Choroid plexus epithelial cell (primary cell): ENCODE results near the gene PLXND1.

Source experiments
- DNase-seq: peaks from one replicate; pipeline ENCODE4 v3.0.0-alpha.2; 2010; ENCODE audit warnings: low read depth
- H3K4me3 ChIP-seq: 2 replicates; pipeline ENCODE4 v1.5.1; 2011; ENCODE audit warnings: low read depth, mild to moderate bottlenecking, control low read depth, low read length, moderate library complexity
- CTCF ChIP-seq: conservative IDR thresholded peaks from 2 replicates; pipeline ENCODE4 v1.5.1; 2011; ENCODE audit warnings: low read depth, mild to moderate bottlenecking, control low read depth, inconsistent platforms, low read length, moderate library complexity

PLXND1 gene

GRCh38 chr3:129563332-129563731 lies 43.1 kb downstream of the PLXND1 start:
- no peak for DNase-seq
- no peak overlapping the region for H3K4me3 ChIP-seq
- no peak for TF ChIP-seq CTCF

- TF ChIP-seq CTCF, result no peak
- H3K4me3 ChIP-seq, result no peak overlapping the region
- DNase-seq, result no peak
Observed at GRCh38 chr3:129562803-129563202, 43.7 kb downstream of the PLXND1 start.

- no peak for DNase-seq
- TF ChIP-seq CTCF, result no peak
- no peak overlapping the region for H3K4me3 ChIP-seq
Observed at GRCh38 chr3:129561619-129562248, 44.7 kb downstream of the PLXND1 start.

- no peak for TF ChIP-seq CTCF
- peak; percentile 77 for DNase-seq
- no peak overlapping the region for H3K4me3 ChIP-seq
Observed at GRCh38 chr3:129560911-129561594, 45.4 kb downstream of the PLXND1 start.

- DNase-seq, result peak; percentile 47
- no peak for TF ChIP-seq CTCF
- H3K4me3 ChIP-seq, result no peak overlapping the region
Observed at GRCh38 chr3:129560269-129560787, 46.1 kb downstream of the PLXND1 start.

GRCh38 chr3:129559565-129560079 lies 46.9 kb downstream of the PLXND1 start:
- TF ChIP-seq CTCF, result no peak
- no peak overlapping the region for H3K4me3 ChIP-seq
- no peak for DNase-seq
